Hematopoietic multipotent progenitor cell (in vitro differentiated cells): ENCODE measurements around the gene CIROP. TPM values are rescaled to one million over a fixed set of nuclear protein-coding genes. Genes with fewer than 3 reads are reported as not detected.
A peak's percentile ranks its signal among the peaks of the same experiment; 100 is the strongest.

ENCODE experiments used
- DNase-seq, 3 donors: peaks; one replicate each; pipeline ENCODE4 v3.0.0-alpha.2; 2011 to 2015; ENCODE audit warnings: low read depth in 2 of 3, low spot score in 2 of 3
- total RNA-seq: library from RNA; depleted of rRNA; stranded (reverse); fragments of >200 nt; gene quantifications from one replicate; pipeline ENCODE4 v1.2.3, GENCODE V29; 2012

CIROP gene
- total RNA-seq, 1 donor, result not detected

DNA sequence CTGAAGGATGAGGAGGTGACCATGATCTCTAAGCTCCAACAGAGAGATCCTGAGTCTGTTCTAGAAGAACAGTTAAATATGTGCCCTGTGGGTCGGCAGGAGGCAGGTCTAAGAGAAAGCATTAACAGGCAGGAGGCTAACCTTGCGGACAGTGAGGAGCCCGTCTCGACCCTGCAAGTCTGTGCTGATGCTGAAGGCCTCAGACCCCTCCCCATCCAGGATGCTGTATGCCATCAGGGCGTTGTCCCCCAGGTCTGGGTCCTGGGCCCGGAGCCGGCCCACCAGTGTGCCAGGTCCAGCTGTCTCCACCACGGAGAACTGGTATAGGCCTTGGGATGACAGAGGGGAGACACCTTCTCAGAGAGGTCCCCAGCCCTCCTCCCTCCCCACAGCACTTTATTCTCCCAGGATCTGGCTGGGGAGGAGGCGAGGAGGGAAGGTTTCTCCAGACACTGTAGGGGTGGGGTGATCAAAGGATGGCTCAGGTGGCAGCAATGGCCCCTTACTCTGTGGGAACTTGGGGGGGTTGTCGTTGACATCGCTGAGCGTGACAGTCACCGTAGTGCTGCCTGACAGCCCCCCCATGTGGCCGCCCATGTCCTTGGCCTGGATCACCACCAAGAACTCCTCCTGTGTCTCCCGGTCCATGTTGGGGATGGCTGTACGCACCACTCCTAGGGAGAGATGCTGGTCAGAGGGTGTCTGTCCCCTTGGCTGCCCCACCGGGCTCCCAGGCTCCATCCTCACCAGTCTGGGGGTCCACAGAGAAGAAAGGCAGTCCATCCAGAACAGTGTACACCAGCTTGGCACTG lies 50.6 kb downstream of the CIROP start:
- peak in 1 of 3 donors; percentile 32 for DNase-seq

DNA sequence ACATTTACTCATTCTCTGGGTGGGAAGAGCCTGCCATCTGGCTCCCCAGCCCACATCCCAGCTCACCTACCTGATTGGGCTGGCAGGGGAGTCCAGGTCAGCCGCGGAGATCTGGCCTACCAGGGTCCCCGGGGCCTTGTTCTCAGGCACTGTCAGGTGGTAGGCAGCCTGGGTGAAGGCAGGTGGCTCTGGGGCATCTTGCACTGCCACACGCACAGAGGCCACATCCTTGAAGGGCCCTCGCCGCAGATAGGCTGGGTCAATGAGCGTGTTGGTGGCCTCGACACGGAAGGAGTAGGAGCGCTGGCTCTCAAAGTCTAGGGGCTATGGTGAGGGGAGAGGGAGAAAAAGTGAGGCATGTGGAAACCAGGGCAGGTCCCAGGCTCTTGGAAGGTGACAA lies 51.4 kb downstream of the CIROP start:
- no peak for DNase-seq

DNA sequence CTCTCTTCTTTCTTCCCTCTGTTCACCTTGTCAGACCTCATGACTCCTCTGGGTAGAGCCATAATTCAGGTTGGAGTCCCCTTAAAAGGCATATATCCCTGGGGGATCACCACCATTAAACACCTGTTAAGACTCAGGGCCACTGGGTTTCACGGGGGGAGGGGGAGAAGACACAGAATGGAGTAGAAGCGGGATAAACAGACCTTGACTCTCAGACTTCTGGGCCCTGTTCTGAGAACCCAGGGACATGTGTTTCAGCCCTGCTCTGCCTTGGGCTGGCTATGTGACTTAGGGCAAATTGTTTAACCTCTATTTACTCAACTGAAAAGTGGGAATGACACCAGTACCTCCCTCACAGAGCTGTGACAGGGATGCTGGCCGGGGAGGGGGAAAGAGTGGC lies 52.1 kb downstream of the CIROP start:
- DNase-seq, result no peak

DNA sequence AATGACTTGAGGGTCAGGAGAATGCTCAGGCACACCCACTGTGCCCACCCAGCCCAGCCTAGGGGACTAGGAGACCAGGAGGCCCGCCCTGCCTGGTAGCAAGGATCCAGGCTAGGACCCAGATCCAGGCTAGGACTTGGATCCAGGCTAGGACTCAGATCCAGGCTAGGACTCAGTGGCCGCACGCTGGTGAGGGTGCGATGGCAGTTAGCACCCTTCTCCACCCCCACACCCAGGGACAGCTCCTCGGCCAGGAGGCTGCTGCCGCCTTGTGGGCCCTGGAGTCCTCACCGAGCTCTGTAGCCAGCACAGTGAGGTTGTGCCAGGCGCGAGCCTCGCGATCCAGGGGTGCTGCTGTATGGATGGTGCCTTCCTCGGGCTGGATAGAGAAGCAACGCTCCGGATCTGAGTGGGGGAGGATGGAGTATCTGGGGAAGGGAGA lies 52.6 kb downstream of the CIROP start:
- no peak for DNase-seq

DNA sequence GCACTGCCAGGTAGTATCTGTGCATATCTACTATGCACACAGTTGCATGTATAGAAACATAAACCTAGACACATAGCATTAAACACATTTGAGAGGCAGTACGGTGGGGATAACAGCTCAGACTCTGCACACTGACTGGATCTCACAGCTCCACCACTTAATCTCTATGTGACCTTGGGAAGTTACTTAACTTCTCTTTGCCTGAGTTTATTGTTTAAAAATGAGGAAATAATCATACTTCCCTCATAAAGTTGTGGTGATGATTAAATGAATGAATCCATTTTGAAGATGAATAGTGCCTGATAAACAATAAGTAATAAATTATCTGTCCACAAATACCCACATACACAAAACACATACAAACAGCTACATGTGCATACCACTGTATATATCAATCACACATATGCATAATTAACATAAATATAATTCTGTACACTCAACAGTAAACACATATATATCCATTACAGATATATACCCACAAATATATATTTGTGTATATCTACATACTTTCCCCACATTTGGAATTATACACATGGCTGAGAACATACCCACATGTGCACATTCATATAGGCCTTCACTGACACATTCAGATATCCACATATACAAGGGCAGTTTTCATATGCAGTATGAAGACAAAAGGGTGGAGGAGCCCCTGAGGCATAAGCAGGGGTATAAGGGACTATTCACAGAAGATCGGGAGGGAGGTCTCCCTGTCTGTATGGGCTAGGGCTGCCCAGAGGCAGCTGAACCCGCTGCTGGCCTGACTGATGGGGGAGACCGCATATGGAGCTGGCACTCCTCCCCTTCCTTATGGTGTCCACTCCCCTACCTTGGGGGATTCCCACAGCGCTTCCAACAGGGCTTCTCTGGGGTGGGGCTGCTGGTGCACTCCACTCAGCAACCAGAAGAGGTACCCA lies 53.4 kb downstream of the CIROP start:
- DNase-seq, result no peak

Other genes starting within 250 kb of the CIROP start
- gene LRP10, start 233.2 kb downstream of the CIROP start, total RNA-seq, result 47.9 TPM
- gene REM2, start 221.8 kb downstream of the CIROP start, total RNA-seq, result under 0.01 TPM
- 84.6 TPM for gene RBM23, start 185.8 kb downstream of the CIROP start, total RNA-seq
- gene PRMT5, start 175.6 kb downstream of the CIROP start, total RNA-seq, result 75.9 TPM
- gene HAUS4, start 147.9 kb downstream of the CIROP start, total RNA-seq, result 73.8 TPM
- 1.9 TPM for gene AJUBA, start 122.4 kb downstream of the CIROP start, total RNA-seq
- 29.9 TPM for gene C14orf93, start 94.8 kb downstream of the CIROP start, total RNA-seq
- 100 TPM for gene PSMB5, start 70.1 kb downstream of the CIROP start, total RNA-seq
- gene PSMB11, start 62.8 kb downstream of the CIROP start, total RNA-seq, result not detected
- gene CDH24, start 47.5 kb downstream of the CIROP start, total RNA-seq, result 1.6 TPM
- 77.3 TPM for gene ACIN1, start 9.9 kb downstream of the CIROP start, total RNA-seq
- 35.0 TPM for gene C14orf119, start 9.5 kb downstream of the CIROP start, total RNA-seq
- 0.81 TPM for gene CEBPE, start 14.3 kb upstream of the CIROP start, total RNA-seq
- gene SLC7A8, start 78.7 kb upstream of the CIROP start, total RNA-seq, result 2.2 TPM
- gene RNF212B, start 132.9 kb upstream of the CIROP start, total RNA-seq, result not detected
- gene HOMEZ, start 181.1 kb upstream of the CIROP start, total RNA-seq, result 18.9 TPM
- 10.2 TPM for gene PPP1R3E, start 197.9 kb upstream of the CIROP start, total RNA-seq
- gene BCL2L2, start 201.8 kb upstream of the CIROP start, total RNA-seq, result 11.6 TPM
- 78.6 TPM for gene PABPN1, start 216.5 kb upstream of the CIROP start, total RNA-seq
- 23.4 TPM for gene SLC22A17, start 247.9 kb upstream of the CIROP start, total RNA-seq